HEK293 (cell line): ENCODE data around the gene HMGXB4.

Experiments used
- CTCF ChIA-PET: fragments of 350-600 bp; formaldehyde crosslinking; extraction: SDS; loops from one replicate; lab custom pipeline; 2021; ENCODE audit warnings: antibody characterized with exemption; lab: Yijun Ruan, JAX
- POLR2A ChIA-PET: fragments of 300-600 bp; formaldehyde crosslinking; extraction: SDS; loops from one replicate; lab custom pipeline; 2020; ENCODE audit warnings: antibody characterized with exemption, inconsistent platforms; lab: Yijun Ruan, JAX
- H3K27ac ChIP-seq: fragments of 200-500 bp; sonication (Bioruptor generic); 2 replicates; pipeline ENCODE4 v1.5.1; 2014; ENCODE audit warnings: low read depth, low read length, control low read depth, inconsistent platforms; ENCODE audit errors: extremely low read depth
- H3K36me3 ChIP-seq, 2 experiments: fragments of 200-500 bp in 1 of 2; sonication (Bioruptor generic) in 1 of 2; 1 replicate in 1 of 2; 2 replicates in 1 of 2; pipeline ENCODE4 v1.5.1; 2014 to 2017; ENCODE audit warnings: inconsistent platforms in 2 of 2, low read length in 2 of 2; ENCODE audit not compliant: control insufficient read depth in 2 of 2, insufficient read depth in 1 of 2
- H3K4me1 ChIP-seq: fragments of 200-500 bp; sonication (Bioruptor generic); 2 replicates; pipeline ENCODE4 v1.5.1; 2014; ENCODE audit warnings: mild to moderate bottlenecking, low read length, inconsistent platforms; ENCODE audit not compliant: control insufficient read depth, insufficient read depth
- H3K4me3 ChIP-seq: 2 replicates; pipeline ENCODE4 v1.5.1; 2011; ENCODE audit warnings: low read depth, mild to moderate bottlenecking, control low read depth, low read length, moderate library complexity
- H3K9me3 ChIP-seq: fragments of 200-500 bp; sonication (Bioruptor generic); 2 replicates; pipeline ENCODE4 v1.5.1; 2014; ENCODE audit warnings: low read depth, low read length, inconsistent platforms; ENCODE audit not compliant: control insufficient read depth, insufficient read depth
- CTCF ChIP-seq: fragments of 450-650 bp; formaldehyde crosslinking; IDR thresholded peaks from 2 replicates; pipeline ENCODE4 v1.5.1; 2016; ENCODE audit warnings: missing biosample characterization, missing genetic modification characterization
- IKZF3 ChIP-seq: fragments of 450-650 bp; IDR thresholded peaks from 2 replicates; pipeline ENCODE4 v1.5.0; 2018; ENCODE audit warnings: missing biosample characterization, mild to moderate bottlenecking, missing genetic modification characterization, moderate library complexity
- KLF16 ChIP-seq: fragments of 450-650 bp; formaldehyde crosslinking; IDR thresholded peaks from 2 replicates; pipeline ENCODE4 v1.5.1; 2017; ENCODE audit warnings: missing biosample characterization, missing genetic modification characterization
- KLF8 ChIP-seq: fragments of 450-650 bp; formaldehyde crosslinking; IDR thresholded peaks from 2 replicates; pipeline ENCODE4 v1.5.1; 2016; ENCODE audit warnings: missing biosample characterization, missing genetic modification characterization
- OVOL3 ChIP-seq: fragments of 450-650 bp; formaldehyde crosslinking; IDR thresholded peaks from 2 replicates; pipeline ENCODE4 v1.5.1; 2016; ENCODE audit warnings: missing biosample characterization, missing genetic modification characterization
- ZBTB20 ChIP-seq: fragments of 450-650 bp; formaldehyde crosslinking; IDR thresholded peaks from 2 replicates; pipeline ENCODE4 v1.5.1; 2016; ENCODE audit warnings: missing biosample characterization, missing genetic modification characterization
- ZBTB21 ChIP-seq: fragments of 450-650 bp; formaldehyde crosslinking; IDR thresholded peaks from 2 replicates; pipeline ENCODE4 v1.5.1; 2017; ENCODE audit warnings: missing biosample characterization, missing genetic modification characterization
- ZBTB6 ChIP-seq: fragments of 450-650 bp; formaldehyde crosslinking; IDR thresholded peaks from 2 replicates; pipeline ENCODE4 v1.5.1; 2017; ENCODE audit warnings: missing biosample characterization, missing genetic modification characterization
- ZNF157 ChIP-seq: fragments of 450-650 bp; formaldehyde crosslinking; IDR thresholded peaks from 2 replicates; pipeline ENCODE4 v1.5.1; 2016; ENCODE audit warnings: missing biosample characterization, missing genetic modification characterization
- ZNF174 ChIP-seq: fragments of 450-650 bp; formaldehyde crosslinking; IDR thresholded peaks from 2 replicates; pipeline ENCODE4 v1.5.0; 2017; ENCODE audit warnings: missing biosample characterization, mild to moderate bottlenecking, missing genetic modification characterization
- ZNF19 ChIP-seq: fragments of 450-650 bp; formaldehyde crosslinking; IDR thresholded peaks from 2 replicates; pipeline ENCODE4; 2016; ENCODE audit warnings: missing biosample characterization, missing genetic modification characterization, low read depth
- ZNF211 ChIP-seq: fragments of 450-650 bp; formaldehyde crosslinking; IDR thresholded peaks from 2 replicates; pipeline ENCODE4 v1.5.1; 2016; ENCODE audit warnings: low read depth, missing biosample characterization, missing genetic modification characterization
- ZNF266 ChIP-seq: fragments of 450-650 bp; formaldehyde crosslinking; IDR thresholded peaks from 2 replicates; pipeline ENCODE4 v1.5.1; 2016; ENCODE audit warnings: missing biosample characterization, missing genetic modification characterization, low read depth
- ZNF585B ChIP-seq: fragments of 450-650 bp; formaldehyde crosslinking; IDR thresholded peaks from 2 replicates; pipeline ENCODE4 v1.5.1; 2016; ENCODE audit warnings: missing biosample characterization, missing genetic modification characterization
- ZNF692 ChIP-seq: fragments of 450-650 bp; formaldehyde crosslinking; IDR thresholded peaks from 2 replicates; pipeline ENCODE4 v1.5.1; 2016; ENCODE audit warnings: missing biosample characterization, missing genetic modification characterization
- ZSCAN16 ChIP-seq: fragments of 450-650 bp; formaldehyde crosslinking; IDR thresholded peaks from 2 replicates; pipeline ENCODE4 v1.5.1; 2016; ENCODE audit warnings: missing biosample characterization, missing genetic modification characterization
- ZXDB ChIP-seq: fragments of 450-650 bp; formaldehyde crosslinking; IDR thresholded peaks from 2 replicates; pipeline ENCODE4 v1.5.1; 2016; ENCODE audit warnings: missing biosample characterization, missing genetic modification characterization
- TF ChIP-seq, protein P1 (sequence below): fragments of 450-650 bp; formaldehyde crosslinking; IDR thresholded peaks from 2 replicates; pipeline ENCODE4 v1.5.1; 2016; ENCODE audit warnings: missing biosample characterization, missing genetic modification characterization
- TF ChIP-seq, protein P2 (sequence below): fragments of 450-650 bp; formaldehyde crosslinking; IDR thresholded peaks from 2 replicates; pipeline ENCODE4 v1.5.1; 2016; ENCODE audit warnings: missing biosample characterization, missing genetic modification characterization, borderline replicate concordance
- TF ChIP-seq, protein P3 (sequence below): fragments of 450-650 bp; formaldehyde crosslinking; IDR thresholded peaks from 2 replicates; pipeline ENCODE4 v1.5.1; 2016; ENCODE audit warnings: missing biosample characterization, missing genetic modification characterization
- TF ChIP-seq, protein P4 (sequence below): fragments of 450-650 bp; formaldehyde crosslinking; IDR thresholded peaks from 2 replicates; pipeline ENCODE4 v1.5.1; 2016; ENCODE audit warnings: missing biosample characterization, missing genetic modification characterization
- TF ChIP-seq, protein P5 (sequence below): fragments of 450-650 bp; formaldehyde crosslinking; IDR thresholded peaks from 2 replicates; pipeline ENCODE4 v1.5.1; 2016; ENCODE audit warnings: missing biosample characterization, missing genetic modification characterization

Gene HMGXB4

GRCh38 chr22:35299673-35300499, 42.6 kb downstream of the HMGXB4 start, which contains the start of gene TOM1 (continued):
- TF ChIP-seq, protein P1, sequence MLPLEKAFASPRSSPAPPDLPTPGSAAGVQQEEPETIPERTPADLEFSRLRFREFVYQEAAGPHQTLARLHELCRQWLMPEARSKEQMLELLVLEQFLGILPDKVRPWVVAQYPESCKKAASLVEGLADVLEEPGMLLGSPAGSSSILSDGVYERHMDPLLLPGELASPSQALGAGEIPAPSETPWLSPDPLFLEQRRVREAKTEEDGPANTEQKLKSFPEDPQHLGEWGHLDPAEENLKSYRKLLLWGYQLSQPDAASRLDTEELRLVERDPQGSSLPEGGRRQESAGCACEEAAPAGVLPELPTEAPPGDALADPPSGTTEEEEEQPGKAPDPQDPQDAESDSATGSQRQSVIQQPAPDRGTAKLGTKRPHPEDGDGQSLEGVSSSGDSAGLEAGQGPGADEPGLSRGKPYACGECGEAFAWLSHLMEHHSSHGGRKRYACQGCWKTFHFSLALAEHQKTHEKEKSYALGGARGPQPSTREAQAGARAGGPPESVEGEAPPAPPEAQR (tag by site-specific recombination) = no peak
- TF ChIP-seq ZBTB21 (peak; percentile 81; the same call in 1 of the 2 replicates), ZNF692 (peak; percentile 77), ZBTB20 (peak; percentile 97), ZNF266 (tag by site-specific recombination) (no peak), KLF8 (peak; percentile 88; the same call in 1 of the 2 replicates), ZXDB (tag by site-specific recombination) (peak; percentile 84)

GRCh38 chr22:35301372-35301874, 44.1 kb downstream of the HMGXB4 start:
- Histone ChIP-seq H3K4me1 (no peaks in the 10 kb centered on the region), H3K36me3 (peaks cover 6 to 11% of the 10 kb centered on the region in 2 experiments; a peak in 2 of 3 replicates), H3K9me3 (no peaks in the 10 kb centered on the region), H3K27ac (no peak overlapping the region), H3K4me3 (no peak overlapping the region)
- POLR2A ChIA-PET = no interaction called here
- CTCF ChIA-PET = interaction anchor here (0.6 to 0.7 kb wide), 2 partner anchors 9 to 31 kb away, joined by 3 to 4 read pairs; no protein-coding TSS in a partner anchor
- TF ChIP-seq IKZF3 = no peak
- TF ChIP-seq CTCF = no peak
- TF ChIP-seq ZNF157 (tag by site-specific recombination) = no peak
- no peak for TF ChIP-seq ZNF174 (tag by site-specific recombination)
- TF ChIP-seq OVOL3 (tag by site-specific recombination) = no peak
- no peak for TF ChIP-seq ZSCAN16 (tag by site-specific recombination)
- TF ChIP-seq KLF16 (tag by site-specific recombination) = no peak
- TF ChIP-seq, protein P2, sequence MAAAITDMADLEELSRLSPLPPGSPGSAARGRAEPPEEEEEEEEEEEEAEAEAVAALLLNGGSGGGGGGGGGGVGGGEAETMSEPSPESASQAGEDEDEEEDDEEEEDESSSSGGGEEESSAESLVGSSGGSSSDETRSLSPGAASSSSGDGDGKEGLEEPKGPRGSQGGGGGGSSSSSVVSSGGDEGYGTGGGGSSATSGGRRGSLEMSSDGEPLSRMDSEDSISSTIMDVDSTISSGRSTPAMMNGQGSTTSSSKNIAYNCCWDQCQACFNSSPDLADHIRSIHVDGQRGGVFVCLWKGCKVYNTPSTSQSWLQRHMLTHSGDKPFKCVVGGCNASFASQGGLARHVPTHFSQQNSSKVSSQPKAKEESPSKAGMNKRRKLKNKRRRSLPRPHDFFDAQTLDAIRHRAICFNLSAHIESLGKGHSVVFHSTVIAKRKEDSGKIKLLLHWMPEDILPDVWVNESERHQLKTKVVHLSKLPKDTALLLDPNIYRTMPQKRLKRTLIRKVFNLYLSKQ (tag by site-specific recombination) = no peak
- TF ChIP-seq ZNF585B (tag by site-specific recombination) = no peak
- TF ChIP-seq, protein P3, sequence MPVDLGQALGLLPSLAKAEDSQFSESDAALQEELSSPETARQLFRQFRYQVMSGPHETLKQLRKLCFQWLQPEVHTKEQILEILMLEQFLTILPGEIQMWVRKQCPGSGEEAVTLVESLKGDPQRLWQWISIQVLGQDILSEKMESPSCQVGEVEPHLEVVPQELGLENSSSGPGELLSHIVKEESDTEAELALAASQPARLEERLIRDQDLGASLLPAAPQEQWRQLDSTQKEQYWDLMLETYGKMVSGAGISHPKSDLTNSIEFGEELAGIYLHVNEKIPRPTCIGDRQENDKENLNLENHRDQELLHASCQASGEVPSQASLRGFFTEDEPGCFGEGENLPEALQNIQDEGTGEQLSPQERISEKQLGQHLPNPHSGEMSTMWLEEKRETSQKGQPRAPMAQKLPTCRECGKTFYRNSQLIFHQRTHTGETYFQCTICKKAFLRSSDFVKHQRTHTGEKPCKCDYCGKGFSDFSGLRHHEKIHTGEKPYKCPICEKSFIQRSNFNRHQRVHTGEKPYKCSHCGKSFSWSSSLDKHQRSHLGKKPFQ (tag by site-specific recombination) = no peak
- no peak for TF ChIP-seq ZBTB6
- TF ChIP-seq, protein P4, sequence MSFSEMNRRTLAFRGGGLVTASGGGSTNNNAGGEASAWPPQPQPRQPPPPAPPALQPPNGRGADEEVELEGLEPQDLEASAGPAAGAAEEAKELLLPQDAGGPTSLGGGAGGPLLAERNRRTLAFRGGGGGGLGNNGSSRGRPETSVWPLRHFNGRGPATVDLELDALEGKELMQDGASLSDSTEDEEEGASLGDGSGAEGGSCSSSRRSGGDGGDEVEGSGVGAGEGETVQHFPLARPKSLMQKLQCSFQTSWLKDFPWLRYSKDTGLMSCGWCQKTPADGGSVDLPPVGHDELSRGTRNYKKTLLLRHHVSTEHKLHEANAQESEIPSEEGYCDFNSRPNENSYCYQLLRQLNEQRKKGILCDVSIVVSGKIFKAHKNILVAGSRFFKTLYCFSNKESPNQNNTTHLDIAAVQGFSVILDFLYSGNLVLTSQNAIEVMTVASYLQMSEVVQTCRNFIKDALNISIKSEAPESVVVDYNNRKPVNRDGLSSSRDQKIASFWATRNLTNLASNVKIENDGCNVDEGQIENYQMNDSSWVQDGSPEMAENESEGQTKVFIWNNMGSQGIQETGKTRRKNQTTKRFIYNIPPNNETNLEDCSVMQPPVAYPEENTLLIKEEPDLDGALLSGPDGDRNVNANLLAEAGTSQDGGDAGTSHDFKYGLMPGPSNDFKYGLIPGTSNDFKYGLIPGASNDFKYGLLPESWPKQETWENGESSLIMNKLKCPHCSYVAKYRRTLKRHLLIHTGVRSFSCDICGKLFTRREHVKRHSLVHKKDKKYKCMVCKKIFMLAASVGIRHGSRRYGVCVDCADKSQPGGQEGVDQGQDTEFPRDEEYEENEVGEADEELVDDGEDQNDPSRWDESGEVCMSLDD (tag by site-specific recombination) = no peak
- TF ChIP-seq ZNF211 (tag by site-specific recombination) = no peak
- no peak for TF ChIP-seq ZNF19 (tag by site-specific recombination)
- TF ChIP-seq, protein P5, sequence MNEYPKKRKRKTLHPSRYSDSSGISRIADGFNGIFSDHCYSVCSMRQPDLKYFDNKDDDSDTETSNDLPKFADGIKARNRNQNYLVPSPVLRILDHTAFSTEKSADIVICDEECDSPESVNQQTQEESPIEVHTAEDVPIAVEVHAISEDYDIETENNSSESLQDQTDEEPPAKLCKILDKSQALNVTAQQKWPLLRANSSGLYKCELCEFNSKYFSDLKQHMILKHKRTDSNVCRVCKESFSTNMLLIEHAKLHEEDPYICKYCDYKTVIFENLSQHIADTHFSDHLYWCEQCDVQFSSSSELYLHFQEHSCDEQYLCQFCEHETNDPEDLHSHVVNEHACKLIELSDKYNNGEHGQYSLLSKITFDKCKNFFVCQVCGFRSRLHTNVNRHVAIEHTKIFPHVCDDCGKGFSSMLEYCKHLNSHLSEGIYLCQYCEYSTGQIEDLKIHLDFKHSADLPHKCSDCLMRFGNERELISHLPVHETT (tag by site-specific recombination) = no peak
